ENCODE measurements around the gene ZNF384. TPM values are rescaled to one million over a fixed set of nuclear protein-coding genes. Genes with fewer than 3 reads are reported as not detected.

ZNF384 gene
- total and polyA plus RNA-seq, 10 of the 15 experiments (the other 5 are each of a cell fraction or from before 2014, with no cell fraction given) = 0.46 to 81.5 (median 30.5) TPM

- Histone ChIP-seq H3K9me3 (replicated peaks; ENCODE audit: control insufficient read depth, insufficient read depth, low read length) (peaks cover 15% of the 10 kb centered on the region), H3K9ac (ENCODE audit: control insufficient read depth, insufficient read depth, low read length) (no peak overlapping the region), H3K4me2 (ENCODE audit: control insufficient read depth, insufficient read depth) (peak overlapping the region; percentile 45), H4K20me1 (ENCODE audit: control insufficient read depth, insufficient read depth) (no peaks in the 10 kb centered on the region), H3K36me3 (ENCODE audit: control insufficient read depth in 2 of 2, insufficient read depth in 2 of 2, low read length in 1 of 2) (no peaks in the 10 kb centered on the region), H2AFZ (ENCODE audit: control insufficient read depth, low read depth, low read length) (no peak overlapping the region; the same call in 1 of the 2 replicates), H3K27me3 (replicated peaks in 1 of 2; ENCODE audit: control insufficient read depth in 2 of 2, insufficient read depth in 2 of 2, low read length in 1 of 2) (no peaks in the 10 kb centered on the region), H3K27ac (ENCODE audit: control insufficient read depth, insufficient read depth) (peak overlapping the region; percentile 48), H3K79me2 (ENCODE audit: control insufficient read depth, insufficient read depth, low read length) (no peaks in the 10 kb centered on the region), H3K4me3 (no peak overlapping the region), H3K4me1 (ENCODE audit: control insufficient read depth, insufficient read depth, low read length) (peaks cover 14% of the 10 kb centered on the region)
- DNase-seq (ENCODE audit: low read depth, low spot score) = no peak
- ATAC-seq = no peak
- BruUV-seq (replicated peaks) = no TSS peak
- POLR2A ChIA-PET = interaction anchor here (0.5 to 2.9 kb wide), 7 partner anchors 11 to 326 kb away, joined by 3 to 47 read pairs (median 3); partner anchors contain the start of genes COPS7A and LPAR5
- SMC1A ChIA-PET (ENCODE audit: uncharacterized antibody, unreplicated experiment) = interaction anchor here (0.8 to 4.2 kb wide), 13 partner anchors 10 to 219 kb away, joined by 3 to 23 read pairs (median 6); partner anchors contain the start of gene LPAR5
- TF ChIP-seq SREBF2 (IDR thresholded peaks at IDR 0.05; ENCODE audit: low read length) = no peak
- TF ChIP-seq CTCF (IDR thresholded peaks at IDR 0.05 in 2 of 3, conservative IDR thresholded peaks at IDR 0.05 in 1 of 3; ENCODE audit: control insufficient read depth in 2 of 3, extremely low read depth in 1 of 3, insufficient read depth in 1 of 3, low read depth in 3 of 3, low read length in 3 of 3) = peak in 1 of 3 experiments; percentile 34; a peak in 2 of 6 replicates
- TF ChIP-seq SMC3 (IDR thresholded peaks at IDR 0.05; ENCODE audit: borderline replicate concordance, low read length) = 0 out of 2 replicates have a peak, but pooled peaks have one; percentile 27
- peak; percentile 39; the same call in 1 of the 2 replicates for TF ChIP-seq RAD21 (IDR thresholded peaks at IDR 0.05; ENCODE audit: insufficient read depth, low read depth, low read length)
- no peak for TF ChIP-seq IKZF2 (IDR thresholded peaks at IDR 0.05)
- no peak for FAIRE-seq
- 64% methylated on average over 5 of the region's 5 CpGs for WGBS (ENCODE audit: insufficient coverage, insufficient replicate concordance, low lambda C conversion rate, missing lambda C conversion rate)
- intact Hi-C loops (cut with micrococcal nuclease; ENCODE audit: unreplicated experiment) (no loop called here), in situ Hi-C loops (cut with MboI) (no loop called here)
- CTCF ChIA-PET = interaction anchor here (0.7 to 3.6 kb wide), 22 partner anchors 9 to 147 kb away, joined by 3 to 23 read pairs (median 5); partner anchors contain the start of genes LPAR5 and NOP2
- RAD21 ChIA-PET (ENCODE audit: unreplicated experiment) = interaction anchor here (0.9 to 2.5 kb wide), 10 partner anchors 10 to 81 kb away, joined by 4 to 24 read pairs (median 8); partner anchors contain the start of genes CHD4, LPAR5 and ZNF384
Observed at GRCh38 chr12:6644903-6645302, 44.3 kb downstream of the ZNF384 start.
